Ovary (tissue), 3 donors: ENCODE data around the gene CBY2.

ENCODE experiments used
- POLR2A ChIP-seq: fragments of 450-650 bp; IDR thresholded peaks from one replicate; pipeline ENCODE4 v1.6.1; 2017; ENCODE audit warnings: antibody characterized with exemption, mild to moderate bottlenecking, moderate library complexity
- TF ChIP-seq, protein P1 (sequence below), 3 donors: fragments of 450-650 bp in 2 of 3; fragments of 200-600 bp in 1 of 3; IDR thresholded peaks; one replicate each; pipeline versions ENCODE4 v1.5.1 to v1.8.0; 2016 to 2022; ENCODE audit warnings: antibody characterized with exemption in 3 of 3, mild to moderate bottlenecking in 1 of 3
- donor health status: DM: no; HTN: no; CAD: no.

DNA sequence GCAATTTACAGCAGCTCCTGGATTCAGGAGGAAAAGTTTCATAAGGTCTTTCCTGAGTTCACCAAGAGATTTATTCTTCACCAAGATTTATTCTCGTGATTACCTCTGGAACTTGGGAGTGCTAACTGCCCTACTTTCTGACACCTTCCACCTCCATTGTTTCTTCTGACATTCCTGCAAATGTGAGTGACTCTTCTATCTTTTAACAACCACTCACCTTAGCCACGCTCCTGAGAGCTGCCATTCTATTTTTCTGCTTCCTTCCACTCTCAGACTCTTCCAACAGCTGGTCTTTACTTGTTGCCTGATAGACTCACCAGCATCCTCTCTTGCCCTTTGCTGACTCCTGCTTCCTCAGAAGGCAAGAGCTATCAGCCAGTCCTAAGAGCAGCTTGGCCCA is 11.5 kb upstream of the CBY2 start:
- TF ChIP-seq, protein P1, sequence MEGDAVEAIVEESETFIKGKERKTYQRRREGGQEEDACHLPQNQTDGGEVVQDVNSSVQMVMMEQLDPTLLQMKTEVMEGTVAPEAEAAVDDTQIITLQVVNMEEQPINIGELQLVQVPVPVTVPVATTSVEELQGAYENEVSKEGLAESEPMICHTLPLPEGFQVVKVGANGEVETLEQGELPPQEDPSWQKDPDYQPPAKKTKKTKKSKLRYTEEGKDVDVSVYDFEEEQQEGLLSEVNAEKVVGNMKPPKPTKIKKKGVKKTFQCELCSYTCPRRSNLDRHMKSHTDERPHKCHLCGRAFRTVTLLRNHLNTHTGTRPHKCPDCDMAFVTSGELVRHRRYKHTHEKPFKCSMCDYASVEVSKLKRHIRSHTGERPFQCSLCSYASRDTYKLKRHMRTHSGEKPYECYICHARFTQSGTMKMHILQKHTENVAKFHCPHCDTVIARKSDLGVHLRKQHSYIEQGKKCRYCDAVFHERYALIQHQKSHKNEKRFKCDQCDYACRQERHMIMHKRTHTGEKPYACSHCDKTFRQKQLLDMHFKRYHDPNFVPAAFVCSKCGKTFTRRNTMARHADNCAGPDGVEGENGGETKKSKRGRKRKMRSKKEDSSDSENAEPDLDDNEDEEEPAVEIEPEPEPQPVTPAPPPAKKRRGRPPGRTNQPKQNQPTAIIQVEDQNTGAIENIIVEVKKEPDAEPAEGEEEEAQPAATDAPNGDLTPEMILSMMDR (IDR thresholded peaks at IDR 0.05) = no peak
- TF ChIP-seq POLR2A = no peak
